Activated T-cell treated with anti-CD3 and anti-CD28 coated beads for 4 hours (primary cell): ENCODE measurements around the gene CGNL1.

ENCODE experiments used
- DNase-seq: peaks from one replicate; pipeline ENCODE4 v3.0.0-alpha.2; 2020

The CGNL1 gene

DNA sequence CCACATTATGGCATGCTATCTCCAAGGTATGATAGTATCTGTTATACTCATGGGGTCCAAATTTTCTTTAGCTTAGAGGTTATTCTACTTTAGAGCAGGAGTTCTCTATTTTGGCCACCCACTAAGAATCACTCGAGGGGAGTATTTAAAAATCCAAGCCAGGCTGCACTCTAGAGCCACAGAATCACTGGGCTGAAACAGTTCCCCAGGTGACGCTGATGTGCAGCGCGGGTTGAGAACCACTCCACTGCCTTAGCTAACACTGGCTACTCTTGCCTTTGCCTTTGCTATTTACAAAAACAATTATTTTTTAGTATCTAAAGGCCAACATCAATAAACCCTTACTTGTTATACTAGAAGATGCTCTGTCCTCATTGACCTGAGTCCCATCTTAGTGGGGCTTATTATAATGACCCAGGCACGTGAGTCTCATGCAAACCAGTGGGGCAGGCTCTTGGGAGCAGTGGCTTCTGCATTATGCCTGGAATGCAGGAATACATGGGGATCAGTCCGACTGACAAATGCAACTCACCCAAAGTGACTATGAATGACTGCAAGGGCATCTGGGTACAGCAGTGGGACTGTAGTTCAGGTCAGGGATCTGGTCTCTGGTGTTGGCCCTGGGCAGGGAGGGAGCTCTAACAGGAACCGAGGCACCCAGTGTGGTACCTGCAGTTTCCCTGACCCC lies 21.7 kb upstream of the CGNL1 start:
- DNase-seq, result no peak

DNA sequence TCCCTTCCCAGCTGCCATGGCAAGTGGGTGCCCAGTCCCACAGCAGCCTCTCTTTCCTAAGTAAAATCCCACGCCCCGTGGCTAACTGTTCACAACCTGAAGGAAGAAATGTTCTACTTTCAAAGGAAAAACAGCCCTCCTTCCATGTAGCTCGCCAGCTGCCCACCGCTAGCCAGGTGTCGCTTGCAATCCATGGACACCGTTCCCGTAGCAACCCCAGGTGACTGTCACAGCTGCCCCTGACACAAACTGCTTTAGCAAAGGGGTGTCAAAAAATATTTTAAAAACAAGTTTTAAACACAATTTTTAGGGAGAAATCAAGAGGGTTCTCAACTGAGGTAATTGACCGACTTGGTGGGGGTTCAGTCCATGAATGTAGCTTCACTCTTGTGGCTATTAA lies 21.0 kb upstream of the CGNL1 start:
- no peak for DNase-seq

DNA sequence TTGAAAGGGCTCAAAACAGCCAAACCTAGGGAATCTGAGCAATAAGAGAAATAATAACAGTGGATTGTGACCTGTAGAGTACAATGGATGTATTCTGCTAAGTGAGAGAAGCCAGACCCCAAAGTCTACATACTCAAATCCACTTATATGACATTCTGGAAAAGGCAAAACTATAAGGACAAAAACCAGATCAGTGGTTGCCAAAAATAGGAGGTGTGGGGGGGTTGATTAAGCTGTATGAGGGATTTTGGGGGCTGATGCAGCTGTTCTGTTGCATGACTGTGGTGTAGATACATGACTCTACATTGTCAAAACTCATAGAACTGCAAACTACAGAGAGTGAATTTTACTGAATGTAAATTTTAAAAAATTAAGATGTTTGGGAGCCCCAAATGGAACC lies 20.1 kb upstream of the CGNL1 start:
- no peak for DNase-seq

DNA sequence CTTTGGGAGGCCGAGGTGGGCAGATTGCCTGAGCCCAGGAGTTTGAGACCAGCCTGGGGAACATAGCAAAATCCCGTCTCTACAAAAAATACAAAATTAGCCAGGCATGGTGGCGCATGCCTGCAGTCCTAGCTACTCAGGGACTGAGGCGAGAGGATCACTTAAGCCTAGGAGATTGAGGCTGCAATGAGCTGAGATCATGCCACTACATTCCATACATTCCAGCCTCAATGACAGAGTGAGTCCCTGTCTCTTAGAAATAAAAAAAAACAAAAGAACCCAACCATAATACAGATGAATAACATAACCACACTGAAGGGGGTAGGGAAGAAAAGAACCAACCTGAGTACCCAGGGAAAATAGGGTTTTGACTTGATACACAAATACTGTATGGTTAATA lies 19.7 kb upstream of the CGNL1 start:
- DNase-seq, result no peak

DNA sequence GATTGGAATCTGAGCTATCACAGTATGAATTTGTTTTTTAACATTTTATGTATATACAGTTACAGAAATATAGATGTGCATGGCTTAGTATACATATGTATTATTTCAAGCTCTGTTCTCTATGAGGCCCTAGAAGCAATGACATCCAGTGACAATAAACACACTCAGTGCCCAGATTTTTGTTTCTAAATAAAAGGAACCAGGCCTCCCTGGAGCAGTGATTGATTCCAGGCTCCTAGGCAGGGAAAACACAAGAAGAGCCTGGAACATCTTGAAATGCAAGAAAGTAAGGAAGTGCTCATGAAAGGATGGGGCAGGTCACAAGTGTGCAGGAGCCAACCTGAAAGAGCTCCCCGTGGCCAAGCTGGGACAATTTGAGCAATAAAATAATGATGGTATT lies 18.5 kb upstream of the CGNL1 start:
- no peak for DNase-seq

DNA sequence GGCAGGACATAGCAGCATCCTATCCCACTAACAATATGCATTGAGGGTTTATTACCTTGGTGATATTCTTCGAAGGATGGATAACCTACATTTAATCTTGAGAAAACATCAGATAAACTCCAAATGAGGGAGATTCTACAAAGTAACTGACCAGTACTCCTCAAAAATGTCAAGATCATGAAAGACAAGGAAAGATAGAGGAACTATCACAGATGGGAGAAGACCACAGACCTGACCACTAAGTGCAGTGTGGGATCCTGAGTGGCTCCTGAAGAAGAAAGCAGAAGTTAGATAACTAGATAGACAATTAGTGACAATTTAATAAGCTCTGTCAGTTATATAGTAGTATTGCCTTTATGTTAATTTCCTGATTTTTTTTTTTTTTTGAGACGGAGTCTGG lies 17.7 kb upstream of the CGNL1 start:
- no peak for DNase-seq

DNA sequence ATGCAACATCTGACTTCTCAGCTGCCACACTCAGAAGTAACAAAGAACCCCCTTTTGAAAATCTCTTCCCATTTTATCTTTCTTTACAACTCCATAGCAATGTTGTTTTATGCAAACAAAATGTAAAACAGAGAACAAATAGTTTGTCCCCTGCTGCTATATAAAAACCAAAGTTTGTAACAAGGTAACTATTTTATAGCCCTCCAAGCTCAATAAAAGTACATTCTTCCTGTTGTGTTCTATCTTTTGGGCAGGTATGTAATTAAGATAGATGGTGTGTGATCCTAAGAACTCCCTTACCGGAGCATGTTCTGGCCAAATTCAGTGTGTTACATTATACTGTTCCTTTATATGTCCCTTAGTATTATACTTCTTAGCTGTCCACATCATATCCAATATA lies 12.6 kb upstream of the CGNL1 start:
- no peak for DNase-seq

DNA sequence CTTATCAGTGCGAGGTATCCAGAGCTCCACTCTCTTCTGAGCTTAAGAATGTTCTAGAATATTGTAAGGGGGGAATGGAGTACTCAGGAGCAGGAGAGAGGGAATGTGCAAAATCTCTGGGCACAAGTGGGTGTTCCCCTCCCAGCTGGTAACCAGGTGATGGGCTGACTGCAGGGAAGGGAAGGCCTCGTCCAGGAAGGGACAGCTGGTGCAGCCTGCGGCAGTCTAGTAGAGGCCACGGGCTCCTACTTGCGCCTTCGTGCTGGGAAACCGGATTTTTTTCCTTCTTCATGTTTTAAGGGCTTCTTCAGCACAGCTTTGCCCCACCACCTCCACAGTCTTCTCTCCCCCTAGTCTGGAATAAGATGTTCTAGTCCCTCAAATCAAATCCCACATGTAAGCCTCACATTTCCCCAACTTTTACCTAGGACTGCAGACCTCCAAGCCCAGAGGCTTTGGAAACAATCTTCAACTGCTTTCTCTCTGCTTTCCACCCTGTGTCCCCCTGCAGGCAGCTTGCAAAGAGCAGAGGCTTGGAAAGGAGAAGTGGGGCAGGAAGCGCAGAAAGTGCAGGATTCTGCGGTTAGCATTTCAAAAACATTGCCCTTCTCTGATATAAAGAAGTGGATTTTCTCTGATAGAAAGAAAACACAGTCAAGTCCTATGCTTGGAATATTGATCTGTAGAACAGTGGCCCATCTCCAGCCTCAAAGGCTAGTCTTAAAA lies 11.9 kb upstream of the CGNL1 start:
- DNase-seq, result no peak

DNA sequence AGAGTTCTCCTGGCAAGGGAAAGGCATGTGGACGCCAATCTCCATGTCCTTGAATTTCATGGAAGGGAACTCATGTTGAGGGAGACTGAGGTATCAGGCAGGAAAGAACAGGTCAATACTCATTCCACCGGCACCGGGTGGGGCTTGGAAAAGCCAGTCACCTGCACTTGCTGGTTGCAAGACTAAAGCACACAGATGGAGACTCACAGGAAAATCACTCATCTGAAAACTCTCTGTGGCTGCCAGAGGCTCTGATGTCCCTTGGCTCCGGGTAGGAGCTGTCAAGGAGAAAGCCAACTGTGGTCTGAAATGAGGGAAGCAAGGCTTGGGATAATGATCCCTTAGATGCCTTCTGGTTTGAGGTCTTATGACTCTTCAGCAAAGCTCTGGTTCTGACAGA lies 8.7 kb upstream of the CGNL1 start:
- no peak for DNase-seq

DNA sequence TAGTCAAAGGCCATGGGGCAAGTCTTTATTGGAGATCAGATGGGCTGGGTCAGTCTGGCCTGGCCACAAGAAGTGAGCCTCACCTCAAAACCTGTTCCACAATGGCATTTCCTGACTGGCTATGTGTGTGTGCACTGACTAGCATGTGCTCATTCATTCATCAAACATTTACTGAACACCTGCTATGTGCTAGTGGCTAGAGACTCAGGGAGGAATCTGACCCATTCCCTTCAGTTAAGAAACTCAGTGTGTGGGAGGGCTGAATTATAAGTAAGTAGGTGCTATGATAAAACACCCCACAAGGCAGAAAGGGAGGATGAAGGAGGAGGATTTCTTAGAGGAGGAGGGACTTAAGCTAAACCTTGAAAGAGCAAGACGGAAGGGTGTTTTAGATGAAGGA lies 5.4 kb upstream of the CGNL1 start:
- DNase-seq, result no peak

DNA sequence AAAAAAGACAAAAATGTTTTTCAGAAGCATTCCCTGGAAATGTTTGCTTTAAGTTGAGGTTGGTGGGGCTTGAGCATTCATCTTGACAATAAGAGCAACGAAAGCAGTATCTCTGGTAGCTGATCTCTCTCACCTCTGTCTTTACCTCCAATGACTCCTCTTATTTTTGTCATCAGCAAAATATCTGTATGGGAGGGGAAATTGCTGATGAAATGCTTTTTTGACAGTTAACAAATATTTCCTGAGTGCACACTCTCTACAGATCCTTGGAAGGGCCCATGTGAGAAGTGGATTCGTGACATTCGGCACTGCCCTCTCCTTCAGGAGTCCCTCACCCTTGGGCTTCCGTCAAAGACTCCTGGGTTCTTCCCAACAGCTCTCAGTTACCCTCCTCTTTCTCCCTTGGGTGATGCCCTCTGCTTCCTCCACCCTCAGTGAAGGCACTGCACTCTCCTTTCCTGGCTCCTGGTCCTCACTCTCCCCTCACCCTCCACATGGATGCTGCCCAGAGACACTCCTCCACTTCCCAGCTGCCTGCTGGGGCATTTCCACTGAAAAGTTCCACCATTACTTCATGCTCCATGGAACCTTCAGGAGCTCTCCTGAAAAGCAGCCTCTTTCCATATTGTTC lies 2.9 kb upstream of the CGNL1 start:
- no peak for DNase-seq

DNA sequence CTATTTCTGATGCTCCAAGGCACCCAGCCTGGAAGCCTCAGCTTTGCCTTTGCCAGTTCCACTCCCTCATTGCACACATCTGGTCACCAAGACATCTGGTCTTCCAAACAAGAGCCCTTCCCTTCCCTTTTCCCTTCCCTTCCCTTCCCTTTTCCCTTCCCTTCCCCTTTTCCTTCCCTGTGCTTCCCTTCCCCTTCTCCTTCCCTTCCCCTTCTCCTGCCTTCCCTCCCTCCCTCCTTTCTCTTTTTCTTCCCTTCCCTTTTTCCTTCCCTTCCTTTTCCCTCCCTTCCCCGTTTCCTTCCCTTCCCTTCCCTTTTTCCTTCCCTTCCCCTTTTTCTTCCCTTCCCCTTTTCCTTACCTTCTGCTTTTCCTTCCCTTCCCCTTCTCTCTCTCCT lies 2.4 kb upstream of the CGNL1 start:
- DNase-seq, result no peak

DNA sequence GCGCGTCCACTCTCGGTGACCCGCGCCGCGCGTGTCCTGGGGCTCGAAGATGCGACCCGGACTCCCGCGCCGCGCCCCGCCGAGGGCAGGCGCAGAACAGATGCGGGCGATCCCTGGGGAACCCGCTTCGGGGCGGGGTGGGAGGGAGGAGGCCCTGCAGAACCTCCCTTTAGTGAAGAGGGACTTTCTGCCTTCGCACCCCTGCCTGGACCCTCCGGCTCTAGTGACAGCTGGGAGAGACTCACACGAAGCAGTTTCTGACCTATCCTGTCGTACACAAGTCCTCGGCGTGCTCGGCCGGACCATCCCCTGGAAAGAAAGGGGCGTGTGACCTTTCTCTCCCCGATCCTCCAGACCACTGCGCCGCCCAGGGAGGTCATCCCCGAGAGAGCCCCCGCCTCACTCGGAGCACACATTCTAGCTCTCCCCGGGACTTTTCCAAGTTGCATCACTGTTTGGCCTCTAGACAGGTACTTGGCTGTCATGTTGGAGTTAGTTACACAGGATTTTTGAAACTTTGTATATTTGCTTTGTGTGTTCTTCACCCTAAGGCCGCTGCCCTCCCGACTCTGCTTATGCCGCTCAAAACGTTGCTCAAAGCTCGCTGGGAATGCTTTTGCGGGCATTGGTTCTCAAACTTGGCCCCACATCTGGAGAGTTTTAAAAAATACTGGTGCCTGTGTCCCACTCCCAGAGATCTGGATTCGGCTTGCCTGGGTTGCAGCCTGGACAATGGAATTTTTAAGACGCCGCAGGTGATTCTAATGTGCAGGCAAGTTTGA lies 582 bp downstream of the CGNL1 start:
- no peak for DNase-seq

DNA sequence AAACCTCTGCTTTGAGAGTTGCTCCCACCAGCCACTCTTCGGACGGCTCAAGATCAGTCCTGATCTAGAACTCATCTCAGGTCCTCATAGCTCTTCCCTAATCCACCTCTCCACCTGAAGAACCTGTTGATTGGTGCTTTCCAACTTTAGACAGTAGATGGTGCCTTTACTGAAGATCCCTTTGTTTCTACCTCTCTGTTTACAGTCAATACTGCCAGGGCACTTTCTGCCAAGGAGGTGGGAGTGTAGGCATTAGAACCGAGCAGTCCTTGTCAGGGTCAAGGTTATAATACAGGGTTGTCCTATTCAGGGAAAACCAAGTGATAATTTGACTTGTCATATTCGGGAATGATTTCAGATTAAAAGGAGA lies 1.2 kb downstream of the CGNL1 start:
- no peak for DNase-seq

DNA sequence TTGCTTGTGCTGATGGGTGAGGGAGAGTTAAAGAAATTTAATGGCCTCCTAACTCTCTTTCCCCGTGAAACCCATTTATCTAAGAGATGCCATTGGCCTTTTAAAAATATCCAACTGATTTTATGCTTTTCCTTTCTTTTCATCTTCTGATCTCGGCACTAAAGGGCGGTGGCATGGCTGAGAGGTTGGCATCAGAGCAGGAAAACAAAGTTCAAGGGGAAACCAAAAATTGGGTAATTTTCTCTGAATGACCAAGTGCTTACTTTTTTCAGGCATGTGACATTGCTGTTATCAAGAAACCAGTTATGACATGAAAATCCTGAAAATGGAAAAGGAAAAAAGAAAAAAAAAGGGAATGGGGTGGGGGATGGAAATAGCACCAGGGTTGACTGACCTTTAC lies 3.2 kb downstream of the CGNL1 start:
- no peak for DNase-seq

DNA sequence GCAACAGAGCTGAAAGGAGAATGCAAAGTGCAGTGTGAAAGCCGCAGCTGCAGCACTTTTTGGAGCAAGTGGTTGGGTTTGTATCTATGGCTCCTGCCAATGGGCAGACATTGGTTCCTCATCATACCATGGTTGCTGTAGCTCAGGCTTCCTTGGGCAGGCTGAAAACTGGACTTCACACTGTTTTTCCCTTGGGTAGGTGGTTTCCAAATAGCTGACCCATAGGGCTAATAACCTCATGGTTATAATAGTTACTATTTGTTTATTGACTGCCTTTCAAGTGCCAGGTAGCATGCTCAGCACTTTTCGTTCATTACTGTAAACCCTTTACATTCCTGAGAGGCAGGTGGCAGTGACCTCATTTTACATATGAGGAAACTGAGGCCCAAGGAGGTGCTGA lies 4.5 kb downstream of the CGNL1 start:
- DNase-seq, result no peak

DNA sequence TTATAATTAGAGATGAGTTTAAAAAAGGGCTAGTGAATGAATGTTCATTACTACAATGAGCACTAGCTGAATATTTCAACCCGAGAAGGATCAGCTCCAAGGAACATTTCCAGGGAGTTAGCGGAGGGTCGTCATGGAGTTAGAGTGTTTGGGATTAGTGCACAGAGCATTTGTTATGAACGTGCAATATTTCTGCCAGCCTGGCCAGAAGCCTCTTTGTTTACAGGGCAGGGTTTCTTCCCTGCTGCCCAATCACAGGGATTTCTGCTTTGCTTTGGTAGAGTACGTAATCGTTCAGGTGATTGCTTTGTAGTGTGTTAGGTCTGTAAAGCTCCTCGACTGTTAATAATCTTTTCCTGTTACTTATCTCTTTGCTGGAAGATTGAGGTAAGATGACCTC lies 5.9 kb downstream of the CGNL1 start:
- DNase-seq, result no peak

DNA sequence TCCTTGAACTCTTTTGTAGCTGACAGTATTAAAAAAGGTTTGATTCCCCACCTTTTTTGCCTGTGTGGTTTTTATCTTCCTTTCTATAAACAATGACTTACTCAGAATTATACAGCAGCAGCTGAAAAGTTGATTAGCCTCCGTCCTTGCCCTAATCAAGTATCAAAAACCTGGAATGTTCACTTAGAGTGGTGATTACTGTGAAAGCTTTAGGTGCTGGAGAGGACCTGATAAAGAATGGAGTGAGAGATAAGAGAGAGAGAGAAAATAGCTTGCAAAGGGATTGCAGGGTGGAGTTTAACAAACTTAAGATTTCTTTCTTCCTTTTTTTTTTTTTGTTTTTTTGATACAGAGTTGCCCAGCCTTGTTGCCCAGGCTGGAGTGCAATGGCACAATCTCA lies 6.7 kb downstream of the CGNL1 start:
- no peak for DNase-seq

DNA sequence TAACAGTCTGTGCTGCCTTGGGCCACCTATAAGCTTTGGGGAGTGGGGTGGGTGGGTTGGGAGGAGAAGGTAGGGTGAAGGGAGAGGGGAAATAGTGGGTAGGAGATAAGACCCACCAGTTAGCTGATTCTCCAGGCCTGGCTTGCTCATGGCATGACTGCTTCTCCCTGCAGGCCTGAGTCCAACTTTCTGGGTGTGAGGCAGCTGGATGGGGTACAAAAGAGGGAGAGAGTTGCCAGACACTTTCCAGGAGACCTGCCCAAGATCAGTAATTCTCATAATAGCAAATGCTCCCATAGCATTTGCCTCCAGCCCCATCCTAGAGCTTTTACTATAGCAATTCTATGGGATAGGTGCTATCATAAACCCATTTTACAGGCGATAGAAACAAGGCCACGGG lies 7.7 kb downstream of the CGNL1 start:
- DNase-seq, result no peak

DNA sequence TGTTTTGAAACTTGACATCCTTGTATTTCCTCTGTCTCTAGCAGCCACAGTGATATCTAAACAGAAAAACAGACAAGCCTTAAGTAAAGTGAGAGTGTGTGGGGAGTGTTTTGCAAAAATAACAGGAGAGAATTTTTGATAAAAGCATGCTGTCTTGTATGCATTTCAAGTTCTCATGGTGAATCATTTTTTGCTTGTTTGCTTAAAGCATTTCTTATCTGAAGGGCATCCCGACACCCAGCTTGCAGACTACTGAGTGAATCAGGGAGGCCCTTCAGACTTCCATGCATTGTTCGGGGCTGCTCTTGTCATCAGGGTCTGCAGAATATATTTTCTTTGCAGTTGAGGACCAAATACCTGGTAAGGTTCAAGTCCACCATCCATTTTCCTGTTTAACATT lies 8.5 kb downstream of the CGNL1 start:
- no peak for DNase-seq

DNA sequence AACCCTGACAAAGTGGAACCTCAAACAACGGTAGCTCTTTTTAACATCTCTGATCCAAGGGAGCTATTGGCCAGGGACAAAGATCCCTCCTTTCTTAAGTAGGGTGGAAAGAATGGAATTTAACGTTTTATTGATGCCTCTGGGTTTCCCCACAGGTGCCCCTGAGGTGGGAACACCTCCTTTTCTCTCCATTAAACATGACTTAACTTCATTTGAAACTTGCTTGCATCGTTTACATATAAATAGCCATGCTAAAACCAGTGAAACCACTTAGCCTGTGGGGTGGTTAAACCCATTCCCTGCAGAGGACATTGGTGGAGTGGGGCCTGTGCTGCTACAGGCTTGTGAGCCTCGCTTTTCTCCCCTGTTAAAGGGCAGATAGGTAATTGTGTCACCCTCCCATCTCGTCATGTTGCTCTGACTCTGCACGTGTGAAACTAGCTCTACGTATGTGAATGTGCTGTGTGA lies 9.7 kb downstream of the CGNL1 start:
- no peak for DNase-seq

DNA sequence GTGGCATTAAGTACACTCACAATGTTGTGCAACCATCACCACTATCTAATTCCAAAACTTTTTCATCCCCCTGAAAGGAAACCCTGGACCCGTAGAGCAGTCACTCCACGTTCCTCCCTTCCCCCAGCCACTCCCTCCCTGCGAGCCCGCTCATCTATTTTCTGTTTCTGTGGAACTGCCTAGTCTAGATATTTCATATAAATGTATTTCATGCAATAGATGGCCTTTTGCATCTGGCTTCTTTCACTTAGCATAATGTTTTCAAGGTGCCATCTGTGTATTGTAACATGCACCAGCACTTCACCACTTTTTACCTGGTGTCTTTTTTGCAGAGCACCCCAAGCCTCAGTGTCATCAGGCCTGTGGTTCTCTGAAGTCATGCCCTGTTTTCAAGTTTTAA lies 10.7 kb downstream of the CGNL1 start:
- no peak for DNase-seq

DNA sequence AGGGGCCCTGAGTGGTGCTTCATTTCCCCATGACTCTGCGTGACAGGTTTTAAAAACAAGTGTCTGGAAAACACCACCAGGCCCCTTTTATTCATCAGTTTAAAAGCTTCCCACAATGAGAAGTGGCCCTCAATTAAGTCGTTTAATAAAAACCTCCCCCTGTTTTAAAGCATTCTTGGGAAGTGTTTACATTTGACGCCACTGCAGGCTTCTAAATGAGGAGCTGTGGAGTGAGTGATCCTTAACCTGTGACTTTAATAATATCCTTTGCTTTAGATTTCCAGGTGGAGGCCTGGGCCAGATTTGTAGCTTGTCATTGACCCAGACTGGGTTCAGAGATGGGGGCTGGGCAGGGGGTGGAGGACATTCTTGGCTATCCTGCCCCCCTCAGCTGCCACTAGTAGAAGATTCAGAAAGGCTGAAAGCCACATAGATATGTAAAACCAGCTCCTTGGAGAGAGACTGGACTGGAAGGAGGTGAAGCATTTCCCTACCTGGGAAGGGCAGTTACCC lies 11.3 kb downstream of the CGNL1 start:
- no peak for DNase-seq

DNA sequence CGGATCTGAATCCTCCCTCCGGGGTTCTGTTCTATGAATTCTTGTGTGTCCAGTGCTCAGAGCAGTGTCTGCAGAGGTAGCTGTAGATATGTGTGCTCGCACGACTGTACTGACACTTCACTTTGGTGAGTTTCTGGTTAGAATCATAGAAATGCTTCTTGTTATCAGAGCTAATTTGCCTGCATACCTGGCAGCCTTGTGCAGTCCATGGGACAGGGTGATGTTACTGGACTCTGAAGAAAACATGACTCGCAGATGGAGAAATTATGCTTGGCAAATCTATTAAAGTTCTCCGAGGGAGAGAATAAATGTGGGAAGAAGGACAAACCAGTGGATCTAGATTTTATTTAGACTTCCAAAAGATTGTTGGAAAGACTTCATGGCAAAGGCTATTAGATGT lies 12.2 kb downstream of the CGNL1 start:
- DNase-seq, result no peak
